Right lobe of liver (tissue), 6 donors: Measurements from ENCODE around the gene AAK1. TPM values are rescaled to one million over a fixed set of nuclear protein-coding genes. Genes with fewer than 3 reads are reported as not detected.

Experiments used
- ATAC-seq, 4 donors: fragments of 200-7000 bp; cut with Tn5 transposase; one replicate each; pipeline ENCODE4 v1.9.1; 2020; ENCODE audit warnings: mild to moderate bottlenecking in 4 of 4, moderate library complexity in 4 of 4
- DNase-seq, 3 donors: peaks; one replicate each; pipeline ENCODE4 v3.0.0-alpha.2; 2020
- H3K27ac ChIP-seq, 3 donors: fragments of 200-600 bp; one replicate each; pipeline ENCODE4 v1.8.0; 2022
- H3K27me3 ChIP-seq, 2 donors: fragments of 200-600 bp; one replicate each; pipeline ENCODE4 v1.8.0; 2022
- H3K36me3 ChIP-seq, 4 donors: fragments of 200-600 bp; sonication (generic) in 1 of 4; one replicate each; pipeline versions ENCODE4 v1.5.1 to v1.8.0; 2017 to 2022; ENCODE audit warnings: control low read depth in 1 of 4
- H3K4me1 ChIP-seq, 4 donors: fragments of 200-600 bp; sonication (generic) in 1 of 4; one replicate each; pipeline versions ENCODE4 v1.5.1 to v1.8.0; 2017 to 2022; ENCODE audit warnings: control low read depth in 1 of 4
- H3K4me3 ChIP-seq, 3 donors: fragments of 200-600 bp; one replicate each; pipeline ENCODE4 v1.8.0; 2022
- H3K9me3 ChIP-seq, 4 donors: fragments of 200-600 bp; sonication (generic) in 1 of 4; one replicate each; pipeline versions ENCODE4 v1.5.1 to v1.8.0; 2017 to 2022; ENCODE audit warnings: control low read depth in 1 of 4
- POLR2A ChIP-seq: fragments of 450-650 bp; IDR thresholded peaks from one replicate; pipeline ENCODE4 v1.6.1; 2017; ENCODE audit warnings: antibody characterized with exemption, mild to moderate bottlenecking
- WGBS: methylation state at CpG from one replicate; pipeline ENCODE4 v1.1.6; 2018; ENCODE audit warnings: low coverage, low lambda C conversion rate; ENCODE audit not compliant: insufficient coverage; ENCODE audit errors: missing lambda C conversion rate; 5-methylcytosine and 5-hydroxymethylcytosine counted together
- intact Hi-C, 2 donors: fragments of 100-400 bp; cut with DNase I; formaldehyde crosslinking; loops; one replicate each; pipeline versions ENCODE4 v1.11.2 to v1.14.1; 2022
- total RNA-seq, 6 experiments: library from RNA; depleted of rRNA in 2 of 6; stranded (reverse); fragments of >200 nt in 2 of 6; fragmentation: NEBNext Ultra II Directional in 3 of 6; extraction: Animal tissue kit (Norgen Biotek cat#: 25700) in 3 of 6; gene quantifications; one replicate each; pipeline versions ENCODE4 v1.1.0 to v1.2.4, GENCODE V29; 2016 to 2023
- TF ChIP-seq, protein P1 (sequence below), 4 donors: fragments of 200-600 bp in 3 of 4; fragments of 450-650 bp in 1 of 4; IDR thresholded peaks; one replicate each; pipeline versions ENCODE4 v1.5.1 to v1.8.0; 2016 to 2022; ENCODE audit warnings: antibody characterized with exemption in 4 of 4, mild to moderate bottlenecking in 2 of 4
- donor health status: DM: no; HTN: yes; CAD: no.
- donor health status: DM: no; HTN: no; CAD: no.
- donor health status: DM: no; HTN: no; CAD: no.
- donor health status: DM: no; HTN: yes; CAD: no.
- donor health status: DM: no; HTN: yes; CAD: no.

The AAK1 gene
- total RNA-seq, 6 experiments from 2014 or later: 12.7 to 30.5 (median 20.5) TPM

DNA sequence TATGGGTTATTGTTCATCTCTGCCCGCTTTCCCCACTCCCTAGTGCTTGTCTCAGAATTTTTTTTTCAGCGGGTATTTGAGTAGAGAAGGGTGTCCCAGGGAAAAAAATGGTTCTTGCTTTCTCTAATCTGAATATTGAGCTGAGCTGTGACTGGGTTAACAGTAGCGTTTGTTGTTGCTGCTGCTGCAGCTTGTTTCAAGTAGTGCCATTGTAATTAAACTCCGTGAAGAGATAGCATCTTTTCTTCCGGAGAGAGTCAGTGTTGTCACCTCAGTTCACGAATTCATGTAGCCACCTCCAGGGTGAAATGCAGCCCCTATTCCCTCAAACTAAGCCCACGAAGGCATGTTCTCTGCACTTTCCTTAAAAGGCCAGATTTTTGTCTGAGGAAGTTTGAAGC is 1.5 kb upstream of the AAK1 start:
- intact Hi-C loops: no loop called here
- H3K4me3 ChIP-seq: peak overlapping the region; percentile 82 to 99 (median 97)
- DNase-seq (no peak), ATAC-seq (no peak)
- WGBS: 22% methylated on average over 7 of the region's 7 CpGs
- H3K27ac ChIP-seq: peak overlapping the region in 2 of 3 donors; percentile 91 to 95
- H3K4me1 ChIP-seq: peaks cover 0 to 23% (median 0%) of the 10 kb centered on the region in 4 donors
- H3K36me3 ChIP-seq: no peaks in the 10 kb centered on the region
- TF ChIP-seq, protein P1, sequence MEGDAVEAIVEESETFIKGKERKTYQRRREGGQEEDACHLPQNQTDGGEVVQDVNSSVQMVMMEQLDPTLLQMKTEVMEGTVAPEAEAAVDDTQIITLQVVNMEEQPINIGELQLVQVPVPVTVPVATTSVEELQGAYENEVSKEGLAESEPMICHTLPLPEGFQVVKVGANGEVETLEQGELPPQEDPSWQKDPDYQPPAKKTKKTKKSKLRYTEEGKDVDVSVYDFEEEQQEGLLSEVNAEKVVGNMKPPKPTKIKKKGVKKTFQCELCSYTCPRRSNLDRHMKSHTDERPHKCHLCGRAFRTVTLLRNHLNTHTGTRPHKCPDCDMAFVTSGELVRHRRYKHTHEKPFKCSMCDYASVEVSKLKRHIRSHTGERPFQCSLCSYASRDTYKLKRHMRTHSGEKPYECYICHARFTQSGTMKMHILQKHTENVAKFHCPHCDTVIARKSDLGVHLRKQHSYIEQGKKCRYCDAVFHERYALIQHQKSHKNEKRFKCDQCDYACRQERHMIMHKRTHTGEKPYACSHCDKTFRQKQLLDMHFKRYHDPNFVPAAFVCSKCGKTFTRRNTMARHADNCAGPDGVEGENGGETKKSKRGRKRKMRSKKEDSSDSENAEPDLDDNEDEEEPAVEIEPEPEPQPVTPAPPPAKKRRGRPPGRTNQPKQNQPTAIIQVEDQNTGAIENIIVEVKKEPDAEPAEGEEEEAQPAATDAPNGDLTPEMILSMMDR (IDR thresholded peaks at IDR 0.05): no peak
- H3K27me3 ChIP-seq: no peaks in the 10 kb centered on the region
- H3K9me3 ChIP-seq: no peaks in the 10 kb centered on the region

DNA sequence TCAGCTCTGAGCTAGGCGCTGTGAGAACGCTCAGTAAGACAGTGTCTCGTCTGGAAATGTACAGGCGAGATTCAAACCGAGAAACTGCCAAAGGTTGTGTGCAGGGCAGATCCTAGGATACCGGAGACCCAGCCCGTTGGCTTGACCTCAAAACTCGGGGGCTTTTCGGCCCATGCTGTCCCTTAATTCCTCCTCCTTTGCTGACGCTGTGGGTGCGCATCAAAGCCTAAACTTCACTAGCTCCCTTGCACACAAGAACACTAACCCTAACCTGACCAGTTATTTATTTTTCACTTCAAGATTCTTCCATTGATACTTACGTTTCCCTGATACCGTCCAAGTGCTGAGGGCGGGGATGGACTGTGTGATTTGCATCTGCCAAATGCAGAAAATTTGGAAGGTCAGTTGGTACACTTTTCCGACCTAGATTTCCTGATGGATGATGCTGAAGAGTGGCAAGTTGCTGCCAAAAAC is 1.0 kb upstream of the AAK1 start:
- ATAC-seq (peak in 1 of 4 donors; percentile 1), DNase-seq (no peak)
- H3K4me3 ChIP-seq: peak overlapping the region; percentile 82 to 99 (median 97)
- intact Hi-C loops: no loop called here
- no peaks in the 10 kb centered on the region for H3K9me3 ChIP-seq
- H3K4me1 ChIP-seq: peaks cover 0 to 18% (median 0%) of the 10 kb centered on the region in 4 donors
- no peaks in the 10 kb centered on the region for H3K27me3 ChIP-seq
- TF ChIP-seq, protein P1 (IDR thresholded peaks at IDR 0.05): no peak
- no peak for TF ChIP-seq POLR2A
- 1% methylated on average over 6 of the region's 15 CpGs for WGBS
- H3K36me3 ChIP-seq: no peaks in the 10 kb centered on the region
- peak overlapping the region; percentile 91 to 98 (median 95) for H3K27ac ChIP-seq

DNA sequence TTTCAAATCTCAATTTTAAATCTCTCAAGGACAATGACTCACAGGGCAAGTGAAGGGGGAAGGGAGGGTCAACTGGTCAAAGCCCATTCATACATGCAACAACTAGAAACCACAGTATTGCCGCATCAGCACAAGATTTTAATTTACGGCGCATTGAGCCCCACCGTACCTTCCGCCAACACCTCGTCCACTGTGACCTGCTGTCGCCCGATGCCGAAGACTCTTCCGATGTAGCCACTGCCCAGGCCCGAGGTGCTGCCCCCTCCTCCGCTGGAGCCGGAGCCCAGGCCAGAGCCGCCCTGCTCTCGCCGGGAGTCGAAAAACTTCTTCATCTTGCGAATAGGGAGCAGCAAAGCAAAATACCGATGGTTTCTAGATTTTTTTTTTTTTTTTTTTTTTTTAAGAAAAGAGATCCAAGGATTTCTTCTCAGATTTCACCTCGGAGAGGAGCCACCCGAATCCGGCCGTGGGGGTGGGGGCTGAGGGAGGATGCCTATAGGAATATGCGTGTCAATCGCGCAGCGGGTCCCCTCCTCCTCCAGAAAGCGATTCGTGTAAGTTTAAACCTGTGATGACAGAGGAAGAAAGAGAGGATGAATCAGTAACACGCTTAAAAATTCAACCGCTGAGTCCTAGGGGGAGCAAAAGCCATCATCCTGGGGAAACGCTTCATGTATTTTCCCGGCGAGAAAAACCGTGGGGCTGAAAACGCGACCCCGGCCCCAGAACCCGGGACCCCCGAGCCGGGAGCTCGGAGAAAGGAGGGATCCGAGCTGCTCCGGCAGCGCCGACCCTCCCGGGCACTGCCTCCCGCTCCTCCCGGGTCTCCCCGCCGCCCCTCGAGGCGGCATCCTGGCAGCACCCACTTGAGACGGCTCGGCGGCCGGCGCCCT is 584 bp downstream of the AAK1 start:
- Histone ChIP-seq H3K9me3 (no peaks in the 10 kb centered on the region), H3K4me1 (peaks cover 0 to 16% (median 0%) of the 10 kb centered on the region in 4 donors), H3K27me3 (no peaks in the 10 kb centered on the region), H3K36me3 (peaks cover 0 to 2% (median 0%) of the 10 kb centered on the region in 4 donors), H3K27ac (peak overlapping the region; percentile 91 to 98 (median 95)), H3K4me3 (peak overlapping the region; percentile 82 to 99 (median 97))
- DNase-seq (peak; percentile 60 to 69 (median 66)), ATAC-seq (peak; percentile 9 to 52 (median 20))
- intact Hi-C loops: no loop called here
- WGBS: 0% methylated on average over 23 of the region's 58 CpGs
- no peak for TF ChIP-seq POLR2A
- TF ChIP-seq, protein P1 (IDR thresholded peaks at IDR 0.05): peak in 1 of 4 donors; percentile 3

DNA sequence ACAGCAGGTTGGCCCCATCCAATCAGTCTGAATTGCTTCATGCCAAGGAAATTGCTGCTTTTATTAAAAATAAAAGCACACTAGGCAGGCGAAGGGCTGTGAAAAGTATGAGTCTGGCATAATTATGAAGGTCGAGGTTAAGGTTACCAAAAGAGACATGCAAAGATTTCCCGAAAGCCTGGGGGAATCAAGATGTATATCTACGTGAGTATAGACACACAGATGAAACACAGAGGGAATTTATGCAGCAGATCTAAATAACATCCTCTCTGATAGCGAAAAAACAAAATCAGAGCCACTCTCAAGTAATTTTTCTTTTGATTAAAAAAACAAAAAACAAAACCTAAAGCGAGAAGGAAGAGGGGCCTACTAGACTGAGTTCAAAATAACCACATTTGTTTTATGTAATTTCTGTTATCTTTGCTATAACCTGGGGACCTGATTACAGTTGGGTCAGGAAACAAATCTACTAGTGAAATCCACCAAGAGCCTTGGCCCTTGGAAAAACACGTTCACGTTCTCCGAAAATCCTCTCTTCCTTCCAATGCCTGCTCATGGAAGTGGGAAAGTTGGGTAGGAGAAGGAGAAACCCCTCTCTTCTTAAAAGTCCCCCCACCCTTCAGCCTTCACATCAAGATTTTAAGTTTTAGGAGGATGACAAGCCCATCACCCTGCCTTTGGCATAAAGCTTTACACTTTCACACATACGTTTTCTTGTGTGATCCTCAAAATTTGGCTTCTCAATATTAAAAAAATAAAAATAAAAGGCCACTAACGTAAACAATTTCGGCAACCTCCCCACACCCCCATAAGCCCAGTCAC is 1.4 kb downstream of the AAK1 start:
- Histone ChIP-seq H3K4me3 (peak overlapping the region; percentile 82 to 99 (median 97)), H3K4me1 (peaks cover 0 to 16% (median 0%) of the 10 kb centered on the region in 4 donors), H3K27ac (peak overlapping the region in 2 of 3 donors; percentile 91 to 98), H3K36me3 (peaks cover 0 to 2% (median 0%) of the 10 kb centered on the region in 4 donors), H3K9me3 (no peaks in the 10 kb centered on the region), H3K27me3 (no peaks in the 10 kb centered on the region)
- DNase-seq: no peak
- intact Hi-C loops: no loop called here
- TF ChIP-seq, protein P1 (IDR thresholded peaks at IDR 0.05): no peak
- TF ChIP-seq POLR2A: no peak
- WGBS: 26% methylated on average over 12 of the region's 12 CpGs
- ATAC-seq: no peak
